ENCODE measurements around the gene CYP26B1.
A peak's percentile ranks its signal among the peaks of the same experiment; 100 is the strongest.

The CYP26B1 gene

GRCh38 chr2:72138921-72139381 lies 8.7 kb downstream of the CYP26B1 start:
- H3K27me3 ChIP-seq (ENCODE audit: insufficient read depth, low read depth, severe bottlenecking), result peaks cover 15% of the 10 kb centered on the region
- H3K27ac ChIP-seq, result no peak overlapping the region
- no peaks in the 10 kb centered on the region for H3K36me3 ChIP-seq
- H3K9me3 ChIP-seq (ENCODE audit: severe bottlenecking), result no peaks in the 10 kb centered on the region
- TF ChIP-seq, protein P1, sequence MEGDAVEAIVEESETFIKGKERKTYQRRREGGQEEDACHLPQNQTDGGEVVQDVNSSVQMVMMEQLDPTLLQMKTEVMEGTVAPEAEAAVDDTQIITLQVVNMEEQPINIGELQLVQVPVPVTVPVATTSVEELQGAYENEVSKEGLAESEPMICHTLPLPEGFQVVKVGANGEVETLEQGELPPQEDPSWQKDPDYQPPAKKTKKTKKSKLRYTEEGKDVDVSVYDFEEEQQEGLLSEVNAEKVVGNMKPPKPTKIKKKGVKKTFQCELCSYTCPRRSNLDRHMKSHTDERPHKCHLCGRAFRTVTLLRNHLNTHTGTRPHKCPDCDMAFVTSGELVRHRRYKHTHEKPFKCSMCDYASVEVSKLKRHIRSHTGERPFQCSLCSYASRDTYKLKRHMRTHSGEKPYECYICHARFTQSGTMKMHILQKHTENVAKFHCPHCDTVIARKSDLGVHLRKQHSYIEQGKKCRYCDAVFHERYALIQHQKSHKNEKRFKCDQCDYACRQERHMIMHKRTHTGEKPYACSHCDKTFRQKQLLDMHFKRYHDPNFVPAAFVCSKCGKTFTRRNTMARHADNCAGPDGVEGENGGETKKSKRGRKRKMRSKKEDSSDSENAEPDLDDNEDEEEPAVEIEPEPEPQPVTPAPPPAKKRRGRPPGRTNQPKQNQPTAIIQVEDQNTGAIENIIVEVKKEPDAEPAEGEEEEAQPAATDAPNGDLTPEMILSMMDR (IDR thresholded peaks at IDR 0.05; ENCODE audit: low read depth, low read length), result no peak
- no peak overlapping the region for H3K4me3 ChIP-seq (ENCODE audit: low read depth, low read length)
- peak; percentile 9 for DNase-seq

DNA sequence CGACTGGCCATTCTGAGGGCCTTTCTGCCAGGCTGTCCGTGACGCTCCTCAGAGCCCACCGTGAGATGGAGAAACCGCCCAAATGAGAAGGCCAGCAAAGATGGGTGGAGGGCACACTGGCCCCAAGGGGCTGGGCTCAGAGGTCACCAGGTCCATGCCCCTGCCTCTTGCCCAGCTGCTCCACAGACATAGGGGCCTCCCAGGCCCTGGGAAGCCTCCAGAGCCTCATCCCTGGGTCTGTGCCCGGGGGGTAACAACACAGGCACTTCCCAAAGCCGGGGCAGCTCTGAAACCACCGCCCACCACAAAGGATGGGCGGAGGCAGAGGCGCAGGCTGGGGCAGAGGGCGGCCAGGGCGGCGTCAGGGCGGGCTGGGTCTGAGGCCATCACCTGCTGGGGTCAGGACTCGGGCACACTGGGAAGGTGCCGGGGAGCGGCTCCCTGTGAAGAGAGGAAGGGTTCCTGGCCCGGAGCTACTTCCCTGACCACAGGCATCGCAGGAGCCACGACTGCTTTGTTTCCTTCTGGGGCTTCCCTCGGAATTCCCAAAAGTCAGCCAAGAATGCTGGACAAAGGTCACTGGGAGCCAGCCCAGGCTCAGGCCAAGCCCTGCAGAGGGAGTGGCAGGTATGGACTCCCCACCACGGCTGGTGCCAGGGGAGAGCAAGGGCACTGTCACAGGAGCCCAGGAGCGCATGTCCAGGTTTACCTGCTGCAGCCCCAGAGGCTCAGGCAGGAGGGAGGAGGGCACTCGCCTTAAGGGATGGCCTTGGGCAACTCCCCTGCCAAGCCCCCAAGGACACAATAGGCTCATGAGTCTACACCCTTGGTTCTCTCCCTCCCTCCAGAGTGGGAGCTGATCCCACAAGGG lies 9.4 kb downstream of the CYP26B1 start:
- H3K27ac ChIP-seq, result no peak overlapping the region
- peak; percentile 9 for DNase-seq
- no peaks in the 10 kb centered on the region for H3K36me3 ChIP-seq
- TF ChIP-seq, protein P1 (IDR thresholded peaks at IDR 0.05; ENCODE audit: low read depth, low read length), result no peak
- peaks cover 8% of the 10 kb centered on the region for H3K27me3 ChIP-seq (ENCODE audit: insufficient read depth, low read depth, severe bottlenecking)
- no peak overlapping the region for H3K4me3 ChIP-seq (ENCODE audit: low read depth, low read length)
- H3K9me3 ChIP-seq (ENCODE audit: severe bottlenecking), result no peaks in the 10 kb centered on the region

DNA sequence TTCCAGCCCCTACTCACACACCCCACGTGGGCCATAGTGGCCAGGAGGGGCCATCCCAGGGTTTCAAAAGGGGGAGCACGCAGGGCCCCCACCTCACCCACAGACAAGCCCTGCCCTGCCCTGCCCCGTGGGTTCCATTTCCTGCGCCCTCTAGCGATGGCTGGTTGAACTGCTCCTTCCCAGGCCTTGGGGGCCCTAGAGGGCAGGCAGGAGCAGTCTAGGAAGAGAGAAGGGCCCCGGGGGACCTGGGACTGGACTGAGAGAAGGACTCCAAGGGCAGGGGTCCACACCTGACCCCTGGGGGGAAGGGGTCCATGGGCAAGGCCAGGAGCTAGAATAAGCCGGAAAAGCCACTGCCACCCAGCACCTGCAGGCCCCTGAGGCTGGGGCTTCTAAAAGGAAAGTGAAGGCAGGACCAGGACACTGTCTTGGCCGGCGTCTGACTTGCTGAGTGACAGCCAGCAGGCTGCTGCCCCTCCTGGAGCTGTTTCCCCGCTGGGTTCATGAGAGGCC lies 10.1 kb downstream of the CYP26B1 start:
- TF ChIP-seq, protein P1 (IDR thresholded peaks at IDR 0.05; ENCODE audit: low read depth, low read length), result peak; percentile 97
- Histone ChIP-seq H3K9me3 (ENCODE audit: severe bottlenecking) (no peaks in the 10 kb centered on the region), H3K27ac (no peak overlapping the region), H3K4me3 (ENCODE audit: low read depth, low read length) (no peak overlapping the region), H3K27me3 (ENCODE audit: insufficient read depth, low read depth, severe bottlenecking) (peaks cover 3% of the 10 kb centered on the region), H3K36me3 (no peaks in the 10 kb centered on the region)
- peak; percentile 85 for DNase-seq

- TF ChIP-seq, protein P1 (IDR thresholded peaks at IDR 0.05; ENCODE audit: low read depth, low read length), result no peak
- H3K27ac ChIP-seq, result no peak overlapping the region
- H3K9me3 ChIP-seq (ENCODE audit: severe bottlenecking), result no peaks in the 10 kb centered on the region
- no peak overlapping the region for H3K4me3 ChIP-seq (ENCODE audit: low read depth, low read length)
- no peak for DNase-seq
- no peaks in the 10 kb centered on the region for H3K36me3 ChIP-seq
- H3K27me3 ChIP-seq (ENCODE audit: insufficient read depth, low read depth, severe bottlenecking), result no peaks in the 10 kb centered on the region
These were observed 10.6 kb downstream of the CYP26B1 start for GRCh38 chr2:72136933-72137497.

- DNase-seq, result no peak
- Histone ChIP-seq H3K9me3 (ENCODE audit: severe bottlenecking) (no peaks in the 10 kb centered on the region), H3K27ac (no peak overlapping the region), H3K4me3 (ENCODE audit: low read depth, low read length) (no peak overlapping the region), H3K27me3 (ENCODE audit: insufficient read depth, low read depth, severe bottlenecking) (no peaks in the 10 kb centered on the region), H3K36me3 (no peaks in the 10 kb centered on the region)
- TF ChIP-seq, protein P1 (IDR thresholded peaks at IDR 0.05; ENCODE audit: low read depth, low read length), result no peak
These were observed 11.3 kb downstream of the CYP26B1 start for GRCh38 chr2:72136331-72136730.
